Esophagus (tissue), 2 donors: Measurements from ENCODE around the gene NMUR2. TPM values are rescaled to one million over a fixed set of nuclear protein-coding genes. Genes with fewer than 3 reads are reported as not detected.

Experiments used
- H3K27ac ChIP-seq, 2 donors: one replicate each; pipeline ENCODE4 v1.5.1; 2013; ENCODE audit warnings: low read depth in 2 of 2, mild to moderate bottlenecking in 2 of 2, inconsistent platforms in 1 of 2, low read length in 1 of 2, moderate library complexity in 1 of 2
- H3K27me3 ChIP-seq, 2 donors: one replicate each; pipeline ENCODE4 v1.6.1; 2013; ENCODE audit warnings: low read length in 2 of 2, control low read depth in 1 of 2, mild to moderate bottlenecking in 1 of 2; ENCODE audit not compliant: insufficient read depth in 2 of 2, control insufficient read depth in 1 of 2
- H3K36me3 ChIP-seq, 2 donors: one replicate each; pipeline ENCODE4 v1.6.1; 2013; ENCODE audit warnings: low read length in 1 of 2; ENCODE audit not compliant: control insufficient read depth in 2 of 2, insufficient read depth in 2 of 2
- H3K4me1 ChIP-seq, 2 donors: one replicate each; pipeline ENCODE4 v1.6.1; 2013; ENCODE audit warnings: low read length in 1 of 2; ENCODE audit not compliant: control insufficient read depth in 2 of 2, insufficient read depth in 2 of 2
- H3K4me3 ChIP-seq, 2 donors: one replicate each; pipeline ENCODE4 v1.5.1; 2013; ENCODE audit warnings: low read length in 2 of 2, mild to moderate bottlenecking in 2 of 2, low read depth in 1 of 2, moderate library complexity in 1 of 2
- H3K9me3 ChIP-seq, 2 donors: one replicate each; pipeline ENCODE4 v1.6.1; 2013; ENCODE audit warnings: mild to moderate bottlenecking in 2 of 2, low read depth in 1 of 2, low read length in 1 of 2, moderate library complexity in 1 of 2; ENCODE audit not compliant: control insufficient read depth in 2 of 2, insufficient read depth in 1 of 2
- WGBS, 2 donors: extraction: QIAGEN DNeasy Blood & Tissue Kit; methylation state at CpG; one replicate each; pipeline ENCODE4 v1.1.7; 2013; 5-methylcytosine and 5-hydroxymethylcytosine counted together
- polyA plus RNA-seq, 2 donors: library from polyadenylated mRNA; stranded (reverse); fragments of 200-250 nt; gene quantifications; one replicate each; pipeline ENCODE4 v1.2.3, GENCODE V29; 2013
- donor health status: healthy with polysubstance abuse.
- donor health status: Bipolar disorder and iron deficiency.

Gene NMUR2
- polyA plus RNA-seq, 2 donors = 0.06 TPM; not detected in 1

DNA sequence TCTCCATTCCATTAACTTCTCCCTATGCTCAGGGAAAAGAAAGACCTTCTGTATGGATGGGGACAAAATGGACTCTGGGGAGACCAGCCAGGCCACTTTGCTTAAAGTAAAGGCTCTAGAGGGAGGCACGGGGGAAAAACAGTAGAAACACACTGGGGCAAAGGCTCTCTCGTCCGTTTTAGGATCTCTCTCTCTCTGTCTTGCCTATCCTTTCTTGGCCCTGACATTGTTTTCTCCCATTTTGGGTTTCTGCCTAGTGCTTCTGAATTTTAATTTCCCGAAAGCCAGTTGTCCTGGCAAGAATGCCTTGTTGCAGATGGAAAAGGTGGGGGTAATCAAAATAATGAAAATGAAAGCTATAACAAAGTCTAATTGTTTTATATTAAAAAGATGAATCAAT, 28.2 kb downstream of the NMUR2 start:
- Histone ChIP-seq H3K4me3 (no peak overlapping the region), H3K27ac (no peak overlapping the region), H3K4me1 (no peaks in the 10 kb centered on the region), H3K9me3 (no peaks in the 10 kb centered on the region), H3K36me3 (no peaks in the 10 kb centered on the region), H3K27me3 (no peaks in the 10 kb centered on the region)
- 52% methylated on average over 4 of the region's 4 CpGs for WGBS, 2 donors

DNA sequence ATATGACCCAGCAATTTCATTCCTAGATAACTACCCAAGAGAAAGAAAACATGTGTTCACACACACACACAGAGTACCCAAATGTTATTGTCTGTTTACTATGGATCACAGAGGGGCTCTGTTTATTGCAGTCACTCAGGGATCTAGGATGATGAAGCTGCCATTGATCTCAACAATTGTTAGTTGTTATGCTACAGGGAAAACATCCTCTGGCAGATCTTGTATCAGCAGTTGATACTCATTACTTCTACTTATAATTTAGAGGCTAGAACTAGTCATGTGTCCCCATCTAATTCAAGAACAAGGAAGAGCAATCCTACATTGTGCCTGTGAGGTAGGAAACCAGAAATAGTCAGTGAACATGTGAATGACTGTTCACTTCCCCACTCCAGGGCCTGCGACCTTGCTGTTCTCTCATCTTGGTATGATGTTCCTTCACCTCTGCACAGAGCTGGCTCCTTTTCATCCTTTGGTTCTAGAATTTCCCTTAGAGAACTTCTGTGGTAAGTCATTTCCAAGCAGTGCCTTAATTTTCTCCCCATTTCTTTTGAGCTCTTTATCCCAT, 30.3 kb downstream of the NMUR2 start:
- no peaks in the 10 kb centered on the region for H3K36me3 ChIP-seq
- H3K27ac ChIP-seq = no peak overlapping the region
- no peaks in the 10 kb centered on the region for H3K27me3 ChIP-seq
- WGBS, 2 donors = 80 to 81% methylated on average over 1 of the region's 1 CpG
- H3K9me3 ChIP-seq = no peaks in the 10 kb centered on the region
- H3K4me3 ChIP-seq = no peak overlapping the region
- H3K4me1 ChIP-seq = no peaks in the 10 kb centered on the region

DNA sequence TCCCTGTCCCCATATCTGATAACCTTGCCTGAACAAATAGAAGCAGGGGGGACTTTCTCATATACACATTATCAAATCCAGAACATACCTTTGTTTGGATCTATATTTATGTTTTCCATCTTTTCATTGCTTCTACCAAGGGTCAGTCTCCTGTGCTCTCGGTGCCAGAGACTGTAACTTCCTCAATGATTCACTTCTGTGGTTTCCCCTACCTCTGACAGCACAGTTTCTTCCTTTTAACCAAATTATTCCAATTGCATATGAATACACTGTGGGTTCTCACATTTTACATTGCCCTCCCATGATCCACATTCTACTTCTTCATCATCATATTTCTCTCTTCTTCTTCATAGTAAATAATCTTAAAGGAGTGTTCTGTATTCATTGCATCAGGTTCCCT, 32.2 kb downstream of the NMUR2 start:
- Histone ChIP-seq H3K27ac (no peak overlapping the region), H3K36me3 (no peaks in the 10 kb centered on the region), H3K27me3 (no peaks in the 10 kb centered on the region), H3K9me3 (no peaks in the 10 kb centered on the region), H3K4me1 (no peaks in the 10 kb centered on the region), H3K4me3 (no peak overlapping the region)
- WGBS, 2 donors = 56 to 64% methylated on average over 1 of the region's 1 CpG

DNA sequence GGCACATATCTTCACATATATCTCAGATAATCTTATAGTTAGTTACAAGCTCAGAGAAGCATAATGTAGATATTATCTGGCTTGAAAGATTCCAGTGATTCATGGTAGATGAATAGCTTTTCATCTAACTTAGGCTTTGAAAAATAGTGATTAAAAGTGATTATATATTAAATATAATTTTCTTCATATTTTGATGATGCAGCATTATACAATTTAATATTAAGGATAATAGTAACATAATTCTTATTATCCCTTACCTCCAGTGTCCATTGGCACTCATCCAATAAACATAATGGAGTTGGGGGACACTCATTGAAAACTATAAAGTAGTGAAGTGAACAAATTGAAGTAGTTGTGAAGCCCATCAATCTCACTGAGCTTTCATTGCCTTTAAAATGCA, 35.8 kb downstream of the NMUR2 start:
- H3K4me1 ChIP-seq = no peaks in the 10 kb centered on the region
- no peaks in the 10 kb centered on the region for H3K36me3 ChIP-seq
- H3K9me3 ChIP-seq = no peaks in the 10 kb centered on the region
- H3K27ac ChIP-seq = no peak overlapping the region
- no peaks in the 10 kb centered on the region for H3K27me3 ChIP-seq
- H3K4me3 ChIP-seq = no peak overlapping the region

DNA sequence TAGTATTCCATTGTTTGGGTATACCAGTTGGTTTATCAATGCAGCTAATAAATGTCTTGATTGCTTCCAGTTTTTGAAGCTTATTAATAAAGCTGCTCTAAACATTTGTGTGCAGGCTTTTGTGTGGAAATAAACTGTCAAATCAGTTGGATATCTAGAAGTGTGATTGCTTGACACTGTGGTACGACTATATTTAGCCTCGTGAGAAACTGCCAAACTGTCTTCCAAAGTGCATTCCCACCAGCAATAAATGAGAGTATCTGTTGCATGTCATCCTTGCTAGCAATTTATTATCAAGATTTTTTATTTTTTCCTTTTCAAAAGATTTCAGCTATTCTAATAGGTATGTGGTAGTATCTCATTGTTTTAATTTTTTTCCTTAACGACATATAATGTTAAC, 37.5 kb downstream of the NMUR2 start:
- Histone ChIP-seq H3K4me3 (no peak overlapping the region), H3K4me1 (no peaks in the 10 kb centered on the region), H3K9me3 (no peaks in the 10 kb centered on the region), H3K27ac (no peak overlapping the region), H3K27me3 (no peaks in the 10 kb centered on the region), H3K36me3 (no peaks in the 10 kb centered on the region)
- WGBS, 2 donors = 68 to 71% methylated on average over 3 of the region's 3 CpGs

DNA sequence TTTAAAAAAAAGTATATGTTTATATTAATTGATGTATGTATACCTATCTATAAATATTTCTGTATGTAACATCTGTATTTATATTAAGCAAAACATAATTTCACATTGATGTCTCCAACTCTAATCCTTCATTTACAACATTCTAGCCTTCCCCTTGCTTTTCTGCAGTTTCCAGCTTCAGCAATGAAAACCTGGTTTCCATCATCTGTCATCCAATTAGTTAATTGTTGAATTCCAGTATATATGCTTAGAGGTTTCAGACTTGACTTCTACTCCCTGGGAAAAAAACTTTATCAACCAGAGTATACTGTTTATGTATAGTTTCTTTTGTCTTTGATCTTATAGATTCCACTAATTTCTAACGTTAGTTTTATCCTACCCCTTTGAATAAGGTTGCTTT, 38.4 kb downstream of the NMUR2 start:
- Histone ChIP-seq H3K9me3 (no peaks in the 10 kb centered on the region), H3K27me3 (no peaks in the 10 kb centered on the region), H3K4me1 (no peaks in the 10 kb centered on the region), H3K27ac (no peak overlapping the region), H3K4me3 (no peak overlapping the region), H3K36me3 (no peaks in the 10 kb centered on the region)
- WGBS, 2 donors = 50 to 51% methylated on average over 1 of the region's 1 CpG

DNA sequence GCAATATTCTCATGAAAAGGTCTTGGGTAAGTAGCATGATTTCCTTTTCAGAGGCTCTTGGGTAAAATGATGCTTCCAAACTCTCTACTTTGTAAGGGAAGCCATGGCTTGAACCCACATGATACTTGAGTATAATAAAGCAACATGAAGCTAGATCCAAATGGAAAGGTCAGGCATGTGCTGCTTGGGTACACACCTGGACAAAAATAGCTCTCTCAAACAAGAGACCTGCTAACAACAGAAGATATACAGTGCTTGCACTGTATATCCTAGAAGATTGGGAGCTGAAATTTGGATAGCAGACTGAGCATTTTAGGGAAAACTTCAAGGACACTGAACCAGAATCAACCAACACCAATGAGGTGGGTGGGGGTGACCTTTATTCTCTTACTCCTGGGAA, 40.2 kb downstream of the NMUR2 start:
- Histone ChIP-seq H3K9me3 (no peaks in the 10 kb centered on the region), H3K4me1 (no peaks in the 10 kb centered on the region), H3K4me3 (no peak overlapping the region), H3K36me3 (no peaks in the 10 kb centered on the region), H3K27me3 (no peaks in the 10 kb centered on the region), H3K27ac (no peak overlapping the region)

DNA sequence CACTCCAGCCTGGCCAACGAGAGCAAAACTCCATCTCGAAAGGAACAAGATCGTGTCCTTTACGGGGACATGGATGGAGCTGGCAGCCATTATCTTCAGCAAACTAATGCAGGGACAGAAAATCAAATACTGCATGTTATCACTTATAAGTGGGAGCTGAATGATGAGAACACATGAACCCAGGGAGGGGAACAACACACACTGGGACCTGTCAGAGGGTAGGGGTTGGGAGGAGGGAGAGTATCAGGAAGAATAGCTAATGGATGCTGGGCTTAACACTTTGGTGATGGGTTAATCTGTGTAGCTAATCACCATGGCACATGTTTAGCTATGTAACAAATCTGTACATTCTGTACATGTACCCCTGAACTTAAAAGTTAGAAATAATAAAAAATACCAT, 40.9 kb downstream of the NMUR2 start:
- no peaks in the 10 kb centered on the region for H3K27me3 ChIP-seq
- WGBS, 2 donors = 81 to 87% methylated on average over 4 of the region's 4 CpGs

DNA sequence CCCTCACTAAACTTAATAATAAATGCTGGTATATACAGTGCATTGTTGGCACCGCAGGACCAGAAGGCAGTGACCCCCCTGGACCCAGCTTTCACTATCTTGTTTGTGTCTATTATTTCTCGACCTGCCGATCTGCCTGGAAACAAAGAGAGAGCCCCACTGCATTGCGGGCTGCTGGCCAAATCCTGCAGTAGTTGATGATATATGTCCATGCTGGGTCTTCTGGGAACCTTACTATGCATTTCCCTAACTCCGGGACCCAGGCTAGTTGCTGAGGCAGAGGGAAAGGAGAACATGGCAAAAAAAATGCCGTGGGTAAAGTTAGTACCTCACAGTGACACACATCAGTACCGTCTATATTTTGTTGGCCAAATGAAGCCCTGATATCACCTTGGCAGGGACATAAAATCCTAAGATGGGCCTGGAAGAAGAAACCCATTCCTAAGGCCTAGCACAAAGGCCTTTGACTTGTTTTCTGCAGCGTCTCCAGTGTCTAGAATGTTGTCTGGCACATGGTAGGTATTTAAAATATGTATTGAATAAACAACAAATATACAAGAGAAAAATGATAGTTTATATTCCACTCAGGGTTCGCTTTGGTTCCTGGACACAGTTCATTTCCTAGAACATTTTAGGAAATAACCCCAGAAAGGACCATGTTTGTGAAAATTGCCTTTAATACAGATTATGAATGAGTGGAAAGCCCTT, 46.1 kb downstream of the NMUR2 start:
- H3K36me3 ChIP-seq = no peaks in the 10 kb centered on the region
- 62 to 68% methylated on average over 9 of the region's 9 CpGs for WGBS, 2 donors

More for the DNA sequence above, 40.9 kb downstream of the NMUR2 start:
- Histone ChIP-seq H3K4me3 (no peak overlapping the region), H3K36me3 (no peaks in the 10 kb centered on the region), H3K4me1 (no peaks in the 10 kb centered on the region), H3K9me3 (no peaks in the 10 kb centered on the region), H3K27ac (no peak overlapping the region)

DNA sequence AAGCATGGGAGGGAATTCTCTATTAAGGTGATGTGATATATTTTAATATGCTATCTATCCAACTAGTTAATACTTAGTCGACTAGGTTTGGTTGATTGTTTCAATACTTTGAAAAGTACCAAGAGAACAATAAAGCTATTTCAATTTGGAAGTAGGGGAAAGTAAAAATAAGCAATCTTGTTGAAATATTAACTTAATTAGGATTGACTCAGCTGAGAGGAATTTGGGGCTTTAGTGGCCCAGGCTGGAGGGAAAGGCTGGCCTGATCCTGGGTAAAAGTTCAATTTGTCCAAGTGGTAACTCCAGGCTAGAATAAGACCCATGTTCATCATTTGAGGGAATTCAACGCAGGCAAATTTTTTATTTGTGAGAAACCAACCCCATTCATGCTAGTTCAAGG, 48.6 kb downstream of the NMUR2 start:
- Histone ChIP-seq H3K36me3 (no peaks in the 10 kb centered on the region), H3K4me1 (no peaks in the 10 kb centered on the region), H3K4me3 (no peak overlapping the region), H3K27me3 (no peaks in the 10 kb centered on the region), H3K27ac (no peak overlapping the region), H3K9me3 (no peaks in the 10 kb centered on the region)
- 82 to 92% methylated on average over 2 of the region's 2 CpGs for WGBS, 2 donors

More for the DNA sequence above, 46.1 kb downstream of the NMUR2 start:
- H3K27ac ChIP-seq = no peak overlapping the region
- H3K27me3 ChIP-seq = no peaks in the 10 kb centered on the region
- H3K4me3 ChIP-seq = no peak overlapping the region
- H3K4me1 ChIP-seq = no peaks in the 10 kb centered on the region
- H3K9me3 ChIP-seq = no peaks in the 10 kb centered on the region
